HEK293T (cell line): ENCODE data around the gene PPP4R4.

ENCODE experiments used
- BHLHE40 ChIP-seq: fragments of 450-650 bp; IDR thresholded peaks from 2 replicates; pipeline ENCODE4 v1.6.1; 2016; ENCODE audit warnings: mild to moderate bottlenecking, moderate library complexity, borderline replicate concordance
- ELF4 ChIP-seq: fragments of 450-650 bp; IDR thresholded peaks from 2 replicates; pipeline ENCODE4 v1.6.1; 2017; ENCODE audit warnings: antibody characterized with exemption
- FOXA1 ChIP-seq: fragments of 450-650 bp; IDR thresholded peaks from 2 replicates; pipeline ENCODE4 v1.6.1; 2016; ENCODE audit warnings: mild to moderate bottlenecking
- FOXK2 ChIP-seq: fragments of 450-650 bp; IDR thresholded peaks from 2 replicates; pipeline ENCODE4 v1.6.1; 2016; ENCODE audit warnings: mild to moderate bottlenecking
- HDGF ChIP-seq: fragments of 450-650 bp; IDR thresholded peaks from 2 replicates; pipeline ENCODE4 v1.6.1; 2017; ENCODE audit warnings: antibody characterized with exemption, borderline replicate concordance
- L3MBTL2 ChIP-seq: fragments of 450-650 bp; conservative IDR thresholded peaks from 2 replicates; pipeline ENCODE4 v1.6.1; 2016; ENCODE audit warnings: mild to moderate bottlenecking
- NFRKB ChIP-seq: fragments of 450-650 bp; IDR thresholded peaks from 2 replicates; pipeline ENCODE4 v1.6.1; 2016; ENCODE audit warnings: mild to moderate bottlenecking, moderate library complexity
- PKNOX1 ChIP-seq: fragments of 450-650 bp; IDR thresholded peaks from 2 replicates; pipeline ENCODE4 v1.6.1; 2016
- SP1 ChIP-seq: fragments of 450-650 bp; IDR thresholded peaks from 2 replicates; pipeline ENCODE4 v1.6.1; 2017
- SUZ12 ChIP-seq: fragments of 450-650 bp; IDR thresholded peaks from 2 replicates; pipeline ENCODE4 v1.6.1; 2016; ENCODE audit warnings: mild to moderate bottlenecking
- TARDBP ChIP-seq: fragments of 450-650 bp; IDR thresholded peaks from 2 replicates; pipeline ENCODE4 v1.6.1; 2016
- ZNF384 ChIP-seq: fragments of 450-650 bp; IDR thresholded peaks from 2 replicates; pipeline ENCODE4 v1.6.1; 2016

- TF ChIP-seq NFRKB (no peak), FOXK2 (no peak), FOXA1 (no peak), BHLHE40 (no peak), ZNF384 (no peak), L3MBTL2 (no peak), ELF4 (no peak), SUZ12 (no peak), PKNOX1 (no peak), SP1 (no peak), TARDBP (no peak), HDGF (no peak)
These were observed 485 bp downstream of the PPP4R4 start for GRCh38 chr14:94174604-94175010.
